WERI-Rb-1 (cell line): ENCODE results near the gene ITPRID2.

Experiments used
- DNase-seq: peaks from one replicate; pipeline ENCODE4 v3.0.0-alpha.2; 2020
- H3K27ac ChIP-seq: fragments of 250-450 bp; sonication (Bioruptor Pico); 2 replicates; pipeline ENCODE4 v1.5.1; 2020; ENCODE audit warnings: mild to moderate bottlenecking, moderate library complexity
- H3K27me3 ChIP-seq: fragments of 250-450 bp; sonication (Bioruptor Pico); 2 replicates; pipeline ENCODE4 v1.5.1; 2021; ENCODE audit warnings: mild to moderate bottlenecking, low read depth, moderate library complexity; ENCODE audit not compliant: insufficient read depth, severe bottlenecking
- H3K36me3 ChIP-seq: fragments of 250-450 bp; sonication (Bioruptor Pico); 2 replicates; pipeline ENCODE4 v1.5.1; 2020; ENCODE audit warnings: mild to moderate bottlenecking, moderate library complexity
- H3K4me3 ChIP-seq: 2 replicates; pipeline ENCODE4 v1.5.1; 2011; ENCODE audit warnings: low read depth, mild to moderate bottlenecking, control low read depth, low read length
- H3K9me3 ChIP-seq: fragments of 250-450 bp; sonication (Bioruptor Pico); 2 replicates; pipeline ENCODE4 v1.5.1; 2021; ENCODE audit warnings: mild to moderate bottlenecking, moderate library complexity; ENCODE audit not compliant: severe bottlenecking
- CTCF ChIP-seq: IDR thresholded peaks from 2 replicates; pipeline ENCODE4 v1.5.1; 2011; ENCODE audit warnings: low read depth, mild to moderate bottlenecking, control low read depth, inconsistent platforms, low read length

ITPRID2 gene

GRCh38 chr2:181858600-181858999 lies 32.9 kb upstream of the ITPRID2 start:
- TF ChIP-seq CTCF: no peak
- Histone ChIP-seq H3K9me3 (no peaks in the 10 kb centered on the region), H3K27me3 (no peaks in the 10 kb centered on the region), H3K36me3 (no peaks in the 10 kb centered on the region), H3K27ac (no peak overlapping the region), H3K4me3 (no peak overlapping the region)
- no peak for DNase-seq

GRCh38 chr2:181859123-181859522 lies 32.4 kb upstream of the ITPRID2 start:
- no peak for DNase-seq
- Histone ChIP-seq H3K4me3 (no peak overlapping the region), H3K27ac (no peak overlapping the region), H3K9me3 (no peaks in the 10 kb centered on the region), H3K36me3 (no peaks in the 10 kb centered on the region), H3K27me3 (no peaks in the 10 kb centered on the region)
- no peak for TF ChIP-seq CTCF

- Histone ChIP-seq H3K36me3 (no peaks in the 10 kb centered on the region), H3K4me3 (no peak overlapping the region), H3K27me3 (no peaks in the 10 kb centered on the region), H3K27ac (no peak overlapping the region), H3K9me3 (no peaks in the 10 kb centered on the region)
- no peak for TF ChIP-seq CTCF
- no peak for DNase-seq
These were observed 31.7 kb upstream of the ITPRID2 start for GRCh38 chr2:181859803-181860202.

- no peak overlapping the region for H3K4me3 ChIP-seq
- no peak for TF ChIP-seq CTCF
- H3K9me3 ChIP-seq: no peaks in the 10 kb centered on the region
- H3K36me3 ChIP-seq: no peaks in the 10 kb centered on the region
- no peak for DNase-seq
- H3K27ac ChIP-seq: no peak overlapping the region
- H3K27me3 ChIP-seq: no peaks in the 10 kb centered on the region
These were observed 30.2 kb upstream of the ITPRID2 start for GRCh38 chr2:181861379-181861778.

GRCh38 chr2:181862583-181863281 lies 28.8 kb upstream of the ITPRID2 start:
- Histone ChIP-seq H3K27me3 (no peaks in the 10 kb centered on the region), H3K36me3 (no peaks in the 10 kb centered on the region), H3K27ac (no peak overlapping the region), H3K9me3 (no peaks in the 10 kb centered on the region), H3K4me3 (no peak overlapping the region)
- no peak for DNase-seq
- no peak for TF ChIP-seq CTCF

- Histone ChIP-seq H3K9me3 (no peaks in the 10 kb centered on the region), H3K36me3 (no peaks in the 10 kb centered on the region), H3K27ac (no peak overlapping the region), H3K4me3 (no peak overlapping the region), H3K27me3 (no peaks in the 10 kb centered on the region)
- no peak for DNase-seq
- TF ChIP-seq CTCF: no peak
These were observed 19.4 kb upstream of the ITPRID2 start for GRCh38 chr2:181872178-181872577.
